ENCODE data around the gene BCKDHA.

Gene BCKDHA

DNA sequence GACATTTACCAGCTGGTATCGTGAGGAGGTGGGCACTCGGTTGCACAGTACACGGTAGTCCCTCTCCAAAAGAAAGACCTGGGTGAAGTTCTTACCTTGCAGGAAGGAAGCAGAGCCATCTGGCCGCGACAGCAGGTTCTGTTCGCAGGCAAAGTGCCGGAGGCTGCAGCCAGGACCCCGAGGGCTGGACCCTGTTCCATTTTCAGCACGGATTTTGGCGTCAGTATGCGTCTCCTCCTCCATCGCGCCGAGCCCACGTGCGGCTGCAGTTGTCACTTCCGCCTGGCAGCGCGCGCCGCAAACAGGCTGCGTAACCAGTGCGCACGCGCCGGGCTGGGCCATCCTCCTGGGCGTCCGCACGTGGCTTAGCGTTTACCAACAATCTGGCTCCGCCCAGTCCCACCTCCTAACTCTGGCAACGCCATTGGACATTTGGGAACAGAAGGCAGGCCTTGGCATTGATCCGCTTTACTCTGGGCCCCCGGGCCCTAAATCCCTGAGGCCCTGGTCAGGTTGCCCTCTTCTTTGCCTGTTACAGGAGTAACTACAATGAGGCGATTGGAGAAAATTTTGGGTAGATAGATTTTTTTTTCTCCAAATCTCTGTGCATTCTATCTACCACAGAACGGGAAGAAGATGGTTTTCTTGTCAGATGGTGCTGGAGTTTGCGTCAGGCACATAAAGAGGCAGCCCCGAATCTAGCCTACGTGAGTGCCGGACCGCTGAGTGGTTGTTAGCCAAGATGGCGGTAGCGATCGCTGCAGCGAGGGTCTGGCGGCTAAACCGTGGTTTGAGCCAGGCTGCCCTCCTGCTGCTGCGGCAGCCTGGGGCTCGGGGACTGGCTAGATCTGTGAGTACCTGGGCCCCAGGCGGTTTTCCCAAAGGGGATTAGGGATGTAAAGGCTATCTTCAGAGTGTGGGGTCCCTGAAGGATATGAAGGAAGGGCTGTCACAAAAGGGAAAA lies at the start of gene BCKDHA, which contains the start of gene EXOSC5:
Gene BCKDHA, plus strand, starts transcription at position 733 of the 964 bp plus-strand sequence. Its CDS starts 10 bp downstream, at position 743.
Gene EXOSC5, minus strand, starts transcription at position 274 of the 964 bp plus-strand sequence. Its CDS starts 31 bp downstream, at position 243.
- no peaks in the 10 kb centered on the region for H3K27me3 ChIP-seq (ENCODE audit: control insufficient read depth, insufficient read depth, low read length)
- peak within 1 kb of the TSS; percentile 99 for H3K9ac ChIP-seq (ENCODE audit: low read length)
- peak within 1 kb of the TSS; percentile 84 for H3K4me3 ChIP-seq (ENCODE audit: low read depth, low read length)
- peaks cover 5% of the 10 kb centered on the region for H3K36me3 ChIP-seq (ENCODE audit: control insufficient read depth, insufficient read depth, low read length)
- no peaks in the 10 kb centered on the region for H3K9me3 ChIP-seq (ENCODE audit: control insufficient read depth, insufficient read depth, low read depth, low read length)
- H3K27ac ChIP-seq (ENCODE audit: low read depth, low read length) = peak within 1 kb of the TSS; percentile 100
- peaks cover 4% of the 10 kb centered on the region for H3K4me1 ChIP-seq (ENCODE audit: control insufficient read depth, insufficient read depth, low read length)

DNA sequence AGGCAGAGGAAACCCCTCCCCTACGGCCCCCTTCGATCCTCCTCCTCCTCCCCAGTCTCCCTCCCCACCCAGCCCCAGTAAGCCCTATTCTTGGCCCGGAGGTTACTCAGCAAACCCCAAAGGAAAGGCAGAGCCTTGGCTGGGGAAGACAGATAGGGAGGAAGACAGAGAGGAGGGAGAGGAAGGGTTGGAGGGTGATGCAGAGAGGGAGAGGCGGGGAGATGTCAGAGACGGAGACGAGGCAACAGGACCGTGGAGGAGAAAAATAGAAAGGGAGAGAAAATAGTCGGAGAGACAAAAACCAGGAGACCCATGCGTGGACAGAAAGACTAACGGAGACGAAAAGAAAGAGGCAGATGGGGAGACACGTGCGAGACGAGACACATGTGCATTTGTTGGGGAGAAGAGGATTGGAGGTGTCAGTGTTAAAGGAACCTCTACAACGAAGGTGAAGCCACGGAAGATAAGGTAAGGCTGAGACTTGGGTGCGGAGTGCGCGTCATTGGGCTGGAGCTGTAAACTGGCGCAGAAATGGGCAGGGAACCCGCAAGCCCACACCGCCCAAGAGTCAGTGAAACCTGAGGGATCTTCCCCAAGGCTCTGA lies 46.8 kb upstream of the BCKDHA start:
- Histone ChIP-seq H3K36me3 (ENCODE audit: control insufficient read depth, insufficient read depth, low read length) (peaks cover 7% of the 10 kb centered on the region; the same call in 1 of the 2 replicates), H3K9me3 (ENCODE audit: control insufficient read depth, insufficient read depth, low read depth, low read length) (no peaks in the 10 kb centered on the region), H3K27me3 (ENCODE audit: control insufficient read depth, insufficient read depth, low read length) (peaks cover 31% of the 10 kb centered on the region), H3K4me1 (ENCODE audit: control insufficient read depth, insufficient read depth, low read length) (peaks cover 10% of the 10 kb centered on the region), H3K9ac (ENCODE audit: low read length) (peak overlapping the region; percentile 84), H3K4me3 (ENCODE audit: low read depth, low read length) (peak overlapping the region; percentile 95), H3K27ac (ENCODE audit: low read depth, low read length) (no peak overlapping the region)

DNA sequence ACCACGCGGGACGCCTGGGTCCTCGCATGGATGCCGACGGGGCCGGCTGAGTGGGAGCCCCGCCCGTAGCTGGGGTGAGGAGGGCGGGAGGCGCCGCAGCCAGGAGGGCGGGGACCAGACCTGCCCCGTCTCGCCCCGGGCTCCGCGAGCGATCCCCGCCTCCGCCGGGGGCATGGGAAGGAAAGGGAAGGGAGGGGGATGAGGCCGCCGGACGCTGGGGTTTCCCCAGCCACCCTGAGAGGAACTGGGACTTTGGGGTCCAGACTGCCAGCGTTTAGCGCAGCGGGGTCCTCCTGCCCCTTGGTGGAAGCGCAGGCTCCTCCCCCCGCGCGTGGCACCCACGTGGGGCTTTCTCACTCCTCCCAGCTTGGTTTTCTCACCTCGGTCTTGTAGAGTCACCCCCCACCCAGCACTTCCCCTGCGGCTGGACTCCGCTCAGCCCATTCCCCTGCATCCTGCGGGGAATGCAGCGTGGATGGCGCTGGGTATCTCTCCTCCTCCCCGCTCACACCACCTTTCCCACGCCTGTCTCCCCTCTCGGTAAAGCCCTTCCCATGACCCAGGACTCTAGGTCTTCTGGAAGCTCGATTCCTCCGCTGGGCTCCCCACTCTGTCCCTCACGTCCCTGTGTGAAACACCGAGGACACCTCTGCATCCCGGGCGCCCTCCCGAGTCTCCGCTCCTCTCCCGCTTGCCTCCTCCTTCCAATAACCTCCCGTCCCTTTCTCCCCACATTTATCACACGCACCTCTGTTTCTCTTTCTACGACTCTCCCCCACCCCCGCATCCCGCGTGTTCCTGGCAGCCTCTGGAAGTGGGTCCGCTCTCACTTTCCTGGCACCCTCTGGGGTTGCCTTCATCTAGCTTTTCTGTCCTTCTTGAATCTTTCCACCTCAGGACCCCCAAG lies 46.0 kb upstream of the BCKDHA start:
- peak overlapping the region; percentile 95 for H3K4me3 ChIP-seq (ENCODE audit: low read depth, low read length)
- no peaks in the 10 kb centered on the region for H3K9me3 ChIP-seq (ENCODE audit: control insufficient read depth, insufficient read depth, low read depth, low read length)
- H3K27me3 ChIP-seq (ENCODE audit: control insufficient read depth, insufficient read depth, low read length) = peaks cover 31% of the 10 kb centered on the region
- H3K27ac ChIP-seq (ENCODE audit: low read depth, low read length) = no peak overlapping the region
- H3K4me1 ChIP-seq (ENCODE audit: control insufficient read depth, insufficient read depth, low read length) = peaks cover 10% of the 10 kb centered on the region
- H3K36me3 ChIP-seq (ENCODE audit: control insufficient read depth, insufficient read depth, low read length) = peaks cover 7% of the 10 kb centered on the region; the same call in 1 of the 2 replicates
- peak overlapping the region; percentile 84 for H3K9ac ChIP-seq (ENCODE audit: low read length)

DNA sequence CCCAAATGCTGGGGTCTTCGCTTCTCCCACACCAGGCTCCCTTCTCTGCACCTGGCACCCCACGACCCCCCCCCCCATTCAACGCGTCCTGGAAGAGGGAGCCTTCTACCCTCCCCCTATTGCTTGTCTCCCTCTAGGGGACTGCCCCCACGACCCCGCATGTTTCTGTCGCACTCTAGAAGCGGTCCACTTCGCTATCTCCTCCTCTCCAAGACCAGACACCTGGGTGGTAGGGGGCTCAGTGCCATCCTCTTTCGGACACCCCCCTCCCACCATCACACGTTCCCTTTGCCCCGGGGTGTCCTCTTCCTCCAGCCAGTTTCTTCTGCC lies 45.4 kb upstream of the BCKDHA start:
- Histone ChIP-seq H3K4me3 (ENCODE audit: low read depth, low read length) (peak overlapping the region; percentile 95), H3K27ac (ENCODE audit: low read depth, low read length) (peak overlapping the region; percentile 43; the same call in 1 of the 2 replicates), H3K27me3 (ENCODE audit: control insufficient read depth, insufficient read depth, low read length) (peaks cover 31% of the 10 kb centered on the region), H3K9me3 (ENCODE audit: control insufficient read depth, insufficient read depth, low read depth, low read length) (no peaks in the 10 kb centered on the region), H3K4me1 (ENCODE audit: control insufficient read depth, insufficient read depth, low read length) (peaks cover 10% of the 10 kb centered on the region), H3K9ac (ENCODE audit: low read length) (peak overlapping the region; percentile 84), H3K36me3 (ENCODE audit: control insufficient read depth, insufficient read depth, low read length) (peaks cover 7% of the 10 kb centered on the region; the same call in 1 of the 2 replicates)

DNA sequence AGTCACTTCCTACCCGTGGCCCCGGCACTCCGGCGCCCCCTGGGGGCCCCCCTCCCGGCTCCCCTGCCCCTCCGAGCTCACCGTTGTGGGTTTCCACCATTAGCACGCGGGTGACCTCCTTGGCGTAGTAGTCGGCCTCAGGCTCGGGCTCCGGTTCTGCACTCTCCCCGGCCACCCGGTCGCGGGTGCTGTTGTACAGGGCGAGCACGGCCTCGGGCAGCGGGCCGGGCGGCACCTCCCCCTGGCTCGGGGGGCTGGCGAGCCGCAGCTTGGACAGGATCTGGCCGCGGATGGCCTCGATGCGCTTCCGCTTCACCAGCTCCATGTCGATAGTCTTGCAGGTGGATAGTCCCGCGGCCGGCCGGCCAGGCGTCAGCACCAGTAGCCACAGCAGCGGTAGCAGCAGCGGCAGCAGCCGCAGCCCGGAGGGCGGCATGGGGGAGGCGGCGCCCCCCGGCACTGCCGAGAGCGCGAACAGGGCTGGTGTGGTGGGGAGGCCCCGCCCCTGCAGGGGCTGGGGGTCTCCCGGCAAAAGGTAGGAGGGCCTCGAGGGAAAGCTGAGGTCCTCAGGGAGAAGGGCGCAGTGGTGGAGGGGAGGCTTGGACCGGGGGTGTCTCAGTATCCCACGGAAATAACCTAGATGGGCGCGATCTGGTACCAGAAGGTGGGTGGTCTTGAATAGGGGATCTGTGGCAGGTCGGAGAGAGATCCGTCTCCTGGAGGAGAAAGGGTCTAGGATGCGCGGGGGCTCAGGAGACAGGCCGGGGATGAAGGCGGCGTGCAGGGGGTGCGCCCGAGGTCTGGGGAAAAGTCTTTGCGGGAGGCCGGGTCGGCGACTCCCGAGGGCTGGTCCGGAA lies 44.8 kb upstream of the BCKDHA start:
- H3K36me3 ChIP-seq (ENCODE audit: control insufficient read depth, insufficient read depth, low read length) = peaks cover 5% of the 10 kb centered on the region; the same call in 1 of the 2 replicates
- H3K9ac ChIP-seq (ENCODE audit: low read length) = peak overlapping the region; percentile 84
- H3K27me3 ChIP-seq (ENCODE audit: control insufficient read depth, insufficient read depth, low read length) = peaks cover 31% of the 10 kb centered on the region
- H3K4me3 ChIP-seq (ENCODE audit: low read depth, low read length) = peak overlapping the region; percentile 95
- H3K27ac ChIP-seq (ENCODE audit: low read depth, low read length) = peak overlapping the region; percentile 43; the same call in 1 of the 2 replicates
- no peaks in the 10 kb centered on the region for H3K9me3 ChIP-seq (ENCODE audit: control insufficient read depth, insufficient read depth, low read depth, low read length)
- peaks cover 10% of the 10 kb centered on the region for H3K4me1 ChIP-seq (ENCODE audit: control insufficient read depth, insufficient read depth, low read length)

DNA sequence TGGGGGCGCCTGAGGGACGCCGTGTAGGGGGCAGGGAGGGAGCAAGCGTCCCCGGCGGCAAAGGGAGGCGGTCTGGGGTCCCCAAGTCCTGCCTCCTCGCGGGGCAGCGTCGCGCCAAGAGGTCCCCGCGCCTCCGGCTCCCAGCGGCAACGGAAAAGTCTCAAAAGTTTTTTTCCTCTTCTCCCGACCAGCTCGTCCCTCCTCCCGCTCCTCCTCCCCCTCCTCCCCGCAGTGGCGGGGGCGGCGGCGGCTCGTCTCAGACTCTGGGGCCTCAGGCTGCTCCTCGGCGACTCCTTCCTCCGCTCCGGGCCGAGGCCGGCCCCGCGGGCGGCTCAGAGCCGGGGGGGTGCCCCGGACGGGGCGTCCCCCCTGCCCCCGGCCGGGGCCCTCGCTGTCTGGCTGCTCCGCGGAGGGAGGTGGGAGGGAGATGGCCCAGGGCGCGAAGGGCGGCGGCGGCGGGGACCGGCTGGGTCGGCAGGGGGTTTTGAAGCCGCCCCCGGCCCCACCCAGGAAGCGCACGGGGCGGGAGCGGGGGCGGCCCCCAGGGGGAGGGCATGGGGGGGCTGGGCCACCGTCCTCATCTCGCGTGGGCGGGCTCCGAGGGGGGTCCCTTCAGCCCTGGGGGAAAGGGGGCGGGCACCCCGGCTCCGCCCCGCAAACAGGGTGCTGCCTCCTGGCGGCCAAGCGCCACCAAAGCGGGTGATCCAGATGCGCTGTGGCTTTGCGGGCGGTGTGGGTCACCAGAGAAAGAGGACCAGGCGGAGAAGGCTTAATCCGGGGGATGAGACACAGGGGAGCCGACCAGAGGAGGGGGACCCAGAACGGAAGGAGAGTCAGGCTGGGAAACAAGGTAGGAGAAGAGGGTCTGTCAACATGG lies 43.9 kb upstream of the BCKDHA start, which contains the start of gene TGFB1:
Gene TGFB1, minus strand, starts transcription at position 457 of the 877 bp plus-strand sequence. CDS start 878 bp downstream, outside the sequence.
- H3K9ac ChIP-seq (ENCODE audit: low read length) = peak within 1 kb of the TSS; percentile 84
- H3K27me3 ChIP-seq (ENCODE audit: control insufficient read depth, insufficient read depth, low read length) = peaks cover 31% of the 10 kb centered on the region
- no peaks in the 10 kb centered on the region; the same call in 1 of the 2 replicates for H3K36me3 ChIP-seq (ENCODE audit: control insufficient read depth, insufficient read depth, low read length)
- peaks cover 10% of the 10 kb centered on the region for H3K4me1 ChIP-seq (ENCODE audit: control insufficient read depth, insufficient read depth, low read length)
- H3K9me3 ChIP-seq (ENCODE audit: control insufficient read depth, insufficient read depth, low read depth, low read length) = no peaks in the 10 kb centered on the region
- peak within 1 kb of the TSS; percentile 43; the same call in 1 of the 2 replicates for H3K27ac ChIP-seq (ENCODE audit: low read depth, low read length)
- peak within 1 kb of the TSS; percentile 95 for H3K4me3 ChIP-seq (ENCODE audit: low read depth, low read length)

DNA sequence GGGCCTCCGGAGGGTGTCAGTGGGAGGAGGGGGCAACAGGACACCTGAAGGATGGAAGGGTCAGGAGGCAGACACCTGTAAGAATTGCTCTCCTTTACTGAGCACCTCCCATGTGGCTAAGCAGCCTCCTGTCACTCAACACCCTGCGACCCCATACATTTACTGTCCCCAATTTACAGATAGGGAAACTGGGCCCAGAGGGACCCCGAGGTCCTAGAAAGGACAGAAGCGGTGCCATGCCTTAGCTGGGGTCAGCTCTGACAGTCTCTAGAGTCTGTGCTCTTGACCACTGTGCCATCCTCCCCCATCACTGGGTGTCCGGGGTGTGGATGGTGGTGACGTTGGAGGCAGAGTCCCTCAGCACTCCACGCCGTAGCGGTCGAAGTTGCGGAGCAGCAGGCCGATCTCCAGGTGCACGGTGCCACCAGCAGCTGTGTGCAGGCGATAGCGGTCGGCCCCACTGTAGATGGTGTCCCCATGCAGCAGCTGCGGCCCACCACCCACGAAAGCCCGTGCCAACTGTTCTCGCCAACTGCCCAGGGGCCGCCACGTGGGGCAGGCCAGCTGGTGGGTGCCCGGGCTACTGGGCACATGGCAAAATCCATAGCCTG lies 43.2 kb upstream of the BCKDHA start:
- Histone ChIP-seq H3K27me3 (ENCODE audit: control insufficient read depth, insufficient read depth, low read length) (peaks cover 31% of the 10 kb centered on the region), H3K4me3 (ENCODE audit: low read depth, low read length) (peak overlapping the region; percentile 95), H3K4me1 (ENCODE audit: control insufficient read depth, insufficient read depth, low read length) (peaks cover 10% of the 10 kb centered on the region), H3K9ac (ENCODE audit: low read length) (peak overlapping the region; percentile 64), H3K9me3 (ENCODE audit: control insufficient read depth, insufficient read depth, low read depth, low read length) (no peaks in the 10 kb centered on the region), H3K36me3 (ENCODE audit: control insufficient read depth, insufficient read depth, low read length) (no peaks in the 10 kb centered on the region; the same call in 1 of the 2 replicates), H3K27ac (ENCODE audit: low read depth, low read length) (no peak overlapping the region)

DNA sequence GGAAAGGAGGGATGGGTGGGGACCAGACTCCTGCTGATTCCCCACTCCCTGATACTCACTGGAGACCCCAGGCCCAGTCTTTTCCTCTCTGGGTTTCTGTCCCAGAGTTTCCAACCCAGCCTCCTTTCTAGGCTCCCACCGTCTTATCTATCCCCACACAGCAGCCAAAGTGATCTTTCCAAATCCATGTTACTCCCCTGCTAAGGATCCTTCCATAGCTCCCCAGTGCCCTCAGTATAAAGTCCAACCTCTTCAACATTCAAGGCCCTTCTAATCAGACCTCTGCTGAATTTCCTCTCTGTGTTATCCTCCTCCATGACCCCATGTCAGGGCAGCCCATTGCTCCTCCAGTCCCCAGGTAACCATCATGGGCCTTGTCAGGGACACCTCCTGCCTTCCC lies 42.6 kb upstream of the BCKDHA start:
- Histone ChIP-seq H3K4me1 (ENCODE audit: control insufficient read depth, insufficient read depth, low read length) (peaks cover 10% of the 10 kb centered on the region), H3K4me3 (ENCODE audit: low read depth, low read length) (no peak overlapping the region), H3K9me3 (ENCODE audit: control insufficient read depth, insufficient read depth, low read depth, low read length) (no peaks in the 10 kb centered on the region), H3K9ac (ENCODE audit: low read length) (no peak overlapping the region), H3K27me3 (ENCODE audit: control insufficient read depth, insufficient read depth, low read length) (peaks cover 31% of the 10 kb centered on the region), H3K27ac (ENCODE audit: low read depth, low read length) (no peak overlapping the region), H3K36me3 (ENCODE audit: control insufficient read depth, insufficient read depth, low read length) (no peaks in the 10 kb centered on the region)

DNA sequence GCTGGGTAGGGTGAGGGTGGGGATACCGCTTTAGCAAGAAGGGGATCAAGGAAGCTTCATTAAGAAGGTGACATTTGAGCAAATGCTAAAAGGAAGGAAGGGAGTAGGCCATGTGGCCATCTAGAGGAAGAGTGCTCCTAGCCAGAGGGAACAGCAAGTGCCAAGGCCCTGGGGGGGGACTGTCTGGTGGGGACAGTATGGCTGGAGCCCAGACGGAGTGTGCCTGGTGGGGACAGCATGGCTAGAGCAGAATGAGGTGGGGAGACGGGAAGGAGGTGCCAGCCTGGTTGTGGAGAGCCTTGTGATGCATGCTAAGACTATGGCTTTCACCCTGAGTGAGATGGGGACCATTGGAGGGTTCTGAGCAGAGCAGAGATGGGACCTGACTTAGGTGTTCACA lies 41.8 kb upstream of the BCKDHA start:
- Histone ChIP-seq H3K4me1 (ENCODE audit: control insufficient read depth, insufficient read depth, low read length) (peaks cover 10% of the 10 kb centered on the region), H3K9ac (ENCODE audit: low read length) (no peak overlapping the region), H3K9me3 (ENCODE audit: control insufficient read depth, insufficient read depth, low read depth, low read length) (no peaks in the 10 kb centered on the region), H3K4me3 (ENCODE audit: low read depth, low read length) (no peak overlapping the region), H3K27me3 (ENCODE audit: control insufficient read depth, insufficient read depth, low read length) (peaks cover 26% of the 10 kb centered on the region), H3K36me3 (ENCODE audit: control insufficient read depth, insufficient read depth, low read length) (no peaks in the 10 kb centered on the region), H3K27ac (ENCODE audit: low read depth, low read length) (no peak overlapping the region)
